Measurements from ENCODE around the gene LCN10. TPM values are rescaled to one million over a fixed set of nuclear protein-coding genes. Genes with fewer than 3 reads are reported as not detected.
A peak's percentile ranks its signal among the peaks of the same experiment; 100 is the strongest.

LCN10 gene
- total and polyA plus RNA-seq, 2 of the 13 experiments (the other 11 are each of a cell fraction or from before 2014, with no cell fraction given), result 0.53 to 0.61 TPM

GRCh38 chr9:136790640-136791515 lies 48.1 kb upstream of the LCN10 start, which contains the start of gene TMEM141:
Gene TMEM141 (plus strand): TSS chr9:136791344. CDS start chr9:136791371, 27 bp downstream.
- Histone ChIP-seq H3K4me1 (ENCODE audit: insufficient read depth, low read length) (peaks cover 82% of the 10 kb centered on the region), H3K79me2 (ENCODE audit: insufficient read depth, low read length) (peaks cover 28% of the 10 kb centered on the region), H3K4me2 (ENCODE audit: low read depth, low read length) (peak within 1 kb of the TSS; percentile 96), H3K9me3 (ENCODE audit: low read length) (no peaks in the 10 kb centered on the region), H3K9ac (ENCODE audit: insufficient read depth, low read depth, low read length) (peak within 1 kb of the TSS; percentile 91), H3K36me3 (replicated peaks in 1 of 2; ENCODE audit: control insufficient read depth in 1 of 2, insufficient read depth in 2 of 2, low read length in 2 of 2) (0 out of 5 replicates have a peak, but pooled peaks cover 0 to 12% of the 10 kb centered on the region in 2 experiments), H3K4me3 (replicated peaks in 1 of 3; ENCODE audit: insufficient read depth in 1 of 3, low read depth in 2 of 3, low read length in 3 of 3) (peak within 1 kb of the TSS; percentile 78 to 98 (median 82)), H2AFZ (ENCODE audit: low read length) (no peak within 1 kb of the TSS), H4K20me1 (ENCODE audit: insufficient read depth, low read length) (no peaks in the 10 kb centered on the region), H3K27ac (ENCODE audit: extremely low read length, insufficient read depth, low read length) (peak within 1 kb of the TSS; percentile 91), H3K27me3 (ENCODE audit: control insufficient read depth in 1 of 2, insufficient read depth in 2 of 2, low read length in 2 of 2) (no peaks in the 10 kb centered on the region; a peak in 1 of 5 replicates)
- CTCF ChIA-PET (ENCODE audit: low intra/inter-chr PET ratio, low total read pairs), result interaction anchor here (1.1 kb wide), 1 partner anchor 50 kb away, joined by 3 read pairs; no protein-coding TSS in a partner anchor
- ATAC-seq (peak; percentile 84), FAIRE-seq (peak; percentile 39), DNase-seq (ENCODE audit: low spot score) (peak; percentile 97)
- in situ Hi-C loops (cut with HindIII; ENCODE audit: extremely low pct_ligation_motif_present, low pct_unique_long_range_greater_than_20kb), result no loop called here
- intact Hi-C loops (cut with micrococcal nuclease; ENCODE audit: unreplicated experiment), result no loop called here
- WGBS (ENCODE audit: low lambda C conversion rate), result 3% methylated on average over 7 of the region's 70 CpGs
- no TSS peak for BruUV-seq (replicated peaks)
- POLR2A ChIA-PET, result interaction anchor here (0.7 to 1.6 kb wide), 8 partner anchors 9 to 280 kb away, joined by 3 to 22 read pairs (median 5); partner anchors contain the start of genes AJM1, RABL6 and SAPCD2
- TF ChIP-seq EED (CRISPR knock-in tag; IDR thresholded peaks at IDR 0.05) (no peak), GATAD2A (CRISPR knock-in tag; IDR thresholded peaks at IDR 0.05) (no peak), ZNF720 (CRISPR knock-in tag; IDR thresholded peaks at IDR 0.05) (no peak), HOXA7 (CRISPR knock-in tag; IDR thresholded peaks at IDR 0.05) (no peak), ZNF740 (CRISPR knock-in tag; IDR thresholded peaks at IDR 0.05) (no peak), ZNF691 (CRISPR knock-in tag; IDR thresholded peaks at IDR 0.05; ENCODE audit: borderline replicate concordance, low read depth) (no peak; the same call in 1 of the 2 replicates), ZNF354B (CRISPR knock-in tag; IDR thresholded peaks at IDR 0.05) (no peak), RNF219 (CRISPR knock-in tag; IDR thresholded peaks at IDR 0.05) (no peak), ZNF749 (CRISPR knock-in tag; IDR thresholded peaks at IDR 0.05; ENCODE audit: borderline replicate concordance) (no peak), ZBTB42 (CRISPR knock-in tag; IDR thresholded peaks at IDR 0.05) (no peak), ZNF136 (CRISPR knock-in tag; IDR thresholded peaks at IDR 0.05; ENCODE audit: low read depth) (no peak), POLR2AphosphoS5 (IDR thresholded peaks at IDR 0.05; ENCODE audit: low read depth, low read length) (peak; percentile 98), PHF20 (CRISPR knock-in tag; IDR thresholded peaks at IDR 0.05) (no peak)
- TF ChIP-seq, protein P1, sequence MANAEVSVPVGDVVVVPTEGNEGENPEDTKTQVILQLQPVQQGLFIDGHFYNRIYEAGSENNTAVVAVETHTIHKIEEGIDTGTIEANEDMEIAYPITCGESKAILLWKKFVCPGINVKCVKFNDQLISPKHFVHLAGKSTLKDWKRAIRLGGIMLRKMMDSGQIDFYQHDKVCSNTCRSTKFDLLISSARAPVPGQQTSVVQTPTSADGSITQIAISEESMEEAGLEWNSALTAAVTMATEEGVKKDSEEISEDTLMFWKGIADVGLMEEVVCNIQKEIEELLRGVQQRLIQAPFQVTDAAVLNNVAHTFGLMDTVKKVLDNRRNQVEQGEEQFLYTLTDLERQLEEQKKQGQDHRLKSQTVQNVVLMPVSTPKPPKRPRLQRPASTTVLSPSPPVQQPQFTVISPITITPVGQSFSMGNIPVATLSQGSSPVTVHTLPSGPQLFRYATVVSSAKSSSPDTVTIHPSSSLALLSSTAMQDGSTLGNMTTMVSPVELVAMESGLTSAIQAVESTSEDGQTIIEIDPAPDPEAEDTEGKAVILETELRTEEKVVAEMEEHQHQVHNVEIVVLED (CRISPR knock-in tag; IDR thresholded peaks at IDR 0.05; ENCODE audit: borderline replicate concordance), result peak; percentile 62
- TF ChIP-seq, protein P2, sequence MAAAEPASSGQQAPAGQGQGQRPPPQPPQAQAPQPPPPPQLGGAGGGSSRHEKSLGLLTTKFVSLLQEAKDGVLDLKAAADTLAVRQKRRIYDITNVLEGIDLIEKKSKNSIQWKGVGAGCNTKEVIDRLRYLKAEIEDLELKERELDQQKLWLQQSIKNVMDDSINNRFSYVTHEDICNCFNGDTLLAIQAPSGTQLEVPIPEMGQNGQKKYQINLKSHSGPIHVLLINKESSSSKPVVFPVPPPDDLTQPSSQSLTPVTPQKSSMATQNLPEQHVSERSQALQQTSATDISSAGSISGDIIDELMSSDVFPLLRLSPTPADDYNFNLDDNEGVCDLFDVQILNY (CRISPR knock-in tag; conservative IDR thresholded peaks at IDR 0.05), result no peak
- TF ChIP-seq, protein P3, sequence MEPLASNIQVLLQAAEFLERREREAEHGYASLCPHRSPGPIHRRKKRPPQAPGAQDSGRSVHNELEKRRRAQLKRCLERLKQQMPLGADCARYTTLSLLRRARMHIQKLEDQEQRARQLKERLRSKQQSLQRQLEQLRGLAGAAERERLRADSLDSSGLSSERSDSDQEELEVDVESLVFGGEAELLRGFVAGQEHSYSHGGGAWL (CRISPR knock-in tag; IDR thresholded peaks at IDR 0.05), result no peak; the same call in 1 of the 2 replicates
